ENCODE data around the gene FRRS1.

- TF ChIP-seq, protein P1, sequence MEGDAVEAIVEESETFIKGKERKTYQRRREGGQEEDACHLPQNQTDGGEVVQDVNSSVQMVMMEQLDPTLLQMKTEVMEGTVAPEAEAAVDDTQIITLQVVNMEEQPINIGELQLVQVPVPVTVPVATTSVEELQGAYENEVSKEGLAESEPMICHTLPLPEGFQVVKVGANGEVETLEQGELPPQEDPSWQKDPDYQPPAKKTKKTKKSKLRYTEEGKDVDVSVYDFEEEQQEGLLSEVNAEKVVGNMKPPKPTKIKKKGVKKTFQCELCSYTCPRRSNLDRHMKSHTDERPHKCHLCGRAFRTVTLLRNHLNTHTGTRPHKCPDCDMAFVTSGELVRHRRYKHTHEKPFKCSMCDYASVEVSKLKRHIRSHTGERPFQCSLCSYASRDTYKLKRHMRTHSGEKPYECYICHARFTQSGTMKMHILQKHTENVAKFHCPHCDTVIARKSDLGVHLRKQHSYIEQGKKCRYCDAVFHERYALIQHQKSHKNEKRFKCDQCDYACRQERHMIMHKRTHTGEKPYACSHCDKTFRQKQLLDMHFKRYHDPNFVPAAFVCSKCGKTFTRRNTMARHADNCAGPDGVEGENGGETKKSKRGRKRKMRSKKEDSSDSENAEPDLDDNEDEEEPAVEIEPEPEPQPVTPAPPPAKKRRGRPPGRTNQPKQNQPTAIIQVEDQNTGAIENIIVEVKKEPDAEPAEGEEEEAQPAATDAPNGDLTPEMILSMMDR (conservative IDR thresholded peaks at IDR 0.05; ENCODE audit: low read depth, low read length): no peak
- TF ChIP-seq EZH2 (IDR thresholded peaks at IDR 0.05; ENCODE audit: borderline replicate concordance, low read depth, low read length, poor library complexity, severe bottlenecking): no peak
These were observed 4.7 kb downstream of the FRRS1 start for GRCh38 chr1:99761774-99762173.

All from A673 (cell line).